ENCODE data around the gene DDC. TPM values are rescaled to one million over a fixed set of nuclear protein-coding genes. Genes with fewer than 3 reads are reported as not detected.
A peak's percentile ranks its signal among the peaks of the same experiment; 100 is the strongest.

The DDC gene
- total RNA-seq, 5 donors from 2014 or later (not counting 1 experiment from before 2014, with no cell fraction given) = not detected

DNA sequence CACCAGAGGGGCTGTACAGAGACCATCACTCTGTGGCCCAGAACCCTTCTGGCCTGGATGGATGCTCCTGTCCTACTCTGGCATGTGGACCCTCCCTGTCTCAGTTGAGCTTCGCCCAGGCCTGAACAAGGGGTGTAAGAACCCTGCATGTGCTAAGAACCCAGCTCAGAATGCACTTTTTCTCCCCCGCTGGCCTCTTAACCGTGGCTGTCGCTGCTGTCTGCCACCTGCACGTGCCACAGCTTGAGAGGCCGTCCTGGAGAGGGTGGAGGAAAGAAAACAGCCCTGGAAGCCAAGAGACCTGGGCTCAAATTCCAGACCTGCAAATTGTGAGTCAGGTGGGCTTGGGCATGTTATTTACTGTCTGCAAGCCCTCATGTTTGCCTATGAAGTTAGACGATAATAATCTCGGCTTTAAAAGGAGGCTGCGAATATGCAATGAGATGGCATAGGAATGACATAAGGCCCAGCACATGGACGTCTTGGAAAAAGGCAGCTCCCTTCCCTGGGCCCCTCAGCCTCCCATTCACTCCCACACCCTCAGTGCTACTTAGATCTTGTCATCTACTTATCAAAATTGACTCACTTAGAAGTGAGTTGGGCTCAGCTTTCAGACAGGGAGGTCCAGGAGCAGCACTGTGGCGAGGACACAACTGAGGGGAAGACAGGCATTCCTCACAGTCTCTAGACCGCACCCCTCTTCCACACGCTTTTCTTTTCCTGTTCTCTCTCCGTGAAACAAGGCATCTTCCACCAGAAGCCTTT, 146.5 kb downstream of the DDC start:
- ATAC-seq (replicated peaks in 1 of 4) (no peak), DNase-seq (no peak)
- H3K4me1 Mint-ChIP-seq = peaks cover 24 to 34% (median 25%) of the 10 kb centered on the region in 3 donors
- H3K4me3 ChIP-seq (ENCODE audit: control insufficient read depth in 1 of 2, extremely low read depth in 1 of 2, low read length in 1 of 2) = no peak overlapping the region
- H3K9me3 ChIP-seq = no peaks in the 10 kb centered on the region
- no peak overlapping the region for H3K27ac ChIP-seq (ENCODE audit: low read length)
- 84% methylated on average over 10 of the region's 14 CpGs for WGBS (ENCODE audit: insufficient coverage)
- no peaks in the 10 kb centered on the region for H3K27me3 Mint-ChIP-seq
- H3K27ac Mint-ChIP-seq = no peak overlapping the region
- H3K36me3 ChIP-seq (ENCODE audit: control insufficient read depth in 2 of 2, extremely low read depth in 1 of 2, insufficient read depth in 1 of 2, low read length in 1 of 2) = no peaks in the 10 kb centered on the region
- no peak overlapping the region for H3K4me3 Mint-ChIP-seq
- ChIA-PET CTCF (interaction anchor here (0.7 to 3.6 kb wide), 21 partner anchors 8 to 327 kb away, joined by 3 to 22 read pairs (median 4); partner anchors contain the start of gene ZPBP (in 1 of the 2)), POLR2A (interaction anchor here in 1 of 2 donors (0.6 kb wide), 1 partner anchor 63 kb away, joined by 3 read pairs; no protein-coding TSS in a partner anchor)
- H3K27me3 ChIP-seq (replicated peaks in 1 of 2; ENCODE audit: control insufficient read depth in 2 of 2, extremely low read depth in 1 of 2, insufficient read depth in 2 of 2, low read length in 1 of 2) = no peaks in the 10 kb centered on the region
- H3K9me3 Mint-ChIP-seq = no peaks in the 10 kb centered on the region
- no peaks in the 10 kb centered on the region for H3K36me3 Mint-ChIP-seq
- H3K4me1 ChIP-seq (ENCODE audit: control insufficient read depth in 1 of 2, extremely low read depth in 1 of 2, insufficient read depth in 2 of 2, low read length in 2 of 2) = peaks cover 8 to 18% of the 10 kb centered on the region in 2 experiments

DNA sequence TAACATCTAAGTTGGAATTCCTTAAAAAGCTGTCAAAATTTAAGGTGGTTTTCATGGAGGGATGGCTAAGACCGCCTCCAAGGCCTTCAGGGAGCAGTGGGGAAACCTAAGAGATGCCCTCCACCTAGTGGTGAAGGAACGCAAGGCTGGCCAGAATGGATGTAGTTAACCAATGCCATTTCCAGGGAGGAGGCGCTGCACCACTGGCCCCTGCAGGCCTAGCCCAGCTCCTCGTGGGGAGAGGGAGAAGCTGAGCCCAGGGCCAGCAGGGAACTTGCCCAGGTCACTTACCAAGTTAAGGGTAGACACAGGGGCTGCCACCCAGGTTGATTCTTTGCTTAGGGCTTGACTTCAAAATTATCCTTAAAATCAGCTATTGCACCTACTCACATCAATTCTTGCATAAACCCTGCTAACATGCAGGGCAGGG, 147.1 kb downstream of the DDC start:
- no peaks in the 10 kb centered on the region for H3K9me3 ChIP-seq
- Mint-ChIP-seq H3K36me3 (no peaks in the 10 kb centered on the region), H3K27me3 (no peaks in the 10 kb centered on the region), H3K4me1 (peaks cover 24 to 34% (median 25%) of the 10 kb centered on the region in 3 donors), H3K4me3 (no peak overlapping the region), H3K27ac (no peak overlapping the region), H3K9me3 (no peaks in the 10 kb centered on the region)
- ChIA-PET POLR2A (interaction anchor here in 1 of 2 donors (0.6 to 0.7 kb wide), 2 partner anchors 63 to 141 kb away, joined by 3 read pairs; no protein-coding TSS in a partner anchor), CTCF (interaction anchor here (0.6 to 2.8 kb wide), 24 partner anchors 8 to 327 kb away, joined by 3 to 22 read pairs (median 3); partner anchors contain the start of gene ZPBP (in 1 of the 2))
- no peaks in the 10 kb centered on the region for H3K27me3 ChIP-seq (replicated peaks in 1 of 2; ENCODE audit: control insufficient read depth in 2 of 2, extremely low read depth in 1 of 2, insufficient read depth in 2 of 2, low read length in 1 of 2)
- 22% methylated on average over 2 of the region's 4 CpGs for WGBS (ENCODE audit: insufficient coverage)
- no peaks in the 10 kb centered on the region for H3K36me3 ChIP-seq (ENCODE audit: control insufficient read depth in 2 of 2, extremely low read depth in 1 of 2, insufficient read depth in 1 of 2, low read length in 1 of 2)
- DNase-seq (peak; percentile 28 to 84 (median 56)), ATAC-seq (replicated peaks in 1 of 4) (peak; percentile 84 to 92 (median 90))
- H3K4me3 ChIP-seq (ENCODE audit: control insufficient read depth in 1 of 2, extremely low read depth in 1 of 2, low read length in 1 of 2) = no peak overlapping the region
- H3K27ac ChIP-seq (ENCODE audit: low read length) = no peak overlapping the region
- H3K4me1 ChIP-seq (ENCODE audit: control insufficient read depth in 1 of 2, extremely low read depth in 1 of 2, insufficient read depth in 2 of 2, low read length in 2 of 2) = peaks cover 8 to 18% of the 10 kb centered on the region in 2 experiments

DNA sequence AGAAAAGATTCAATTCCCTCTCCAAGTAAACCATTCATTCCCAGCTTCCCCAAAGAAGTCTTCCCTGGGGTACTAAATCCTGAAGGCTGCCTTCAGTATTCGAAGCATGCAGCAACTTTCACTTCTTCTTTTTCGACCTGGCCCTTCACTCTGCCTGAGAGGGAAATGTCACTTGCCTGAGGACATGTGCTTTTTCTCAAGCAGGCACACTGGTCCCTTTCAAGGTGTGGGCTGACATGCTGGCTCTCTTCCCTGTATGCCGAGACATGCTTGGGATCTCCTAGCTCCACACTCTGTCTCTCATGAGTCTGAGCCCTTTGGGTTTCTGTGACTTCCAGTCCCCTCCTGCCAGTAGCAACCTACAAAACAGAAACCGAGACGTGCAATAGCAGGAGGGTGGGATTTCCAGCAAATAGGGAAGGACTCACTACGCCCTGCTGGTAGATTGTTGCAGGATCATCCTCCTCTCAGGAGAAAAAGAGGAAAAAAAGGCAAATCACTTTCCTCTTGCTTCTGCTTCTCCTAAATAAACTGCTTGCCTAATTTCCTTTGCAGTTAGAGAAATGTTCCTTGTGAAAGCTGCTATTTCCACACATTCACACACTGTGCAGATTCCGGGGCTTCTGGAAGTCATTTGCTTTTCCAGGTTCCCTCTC, 148.6 kb downstream of the DDC start:
- Mint-ChIP-seq H3K27me3 (no peaks in the 10 kb centered on the region), H3K4me3 (peak overlapping the region; percentile 45 to 83 (median 51)), H3K27ac (peak overlapping the region; percentile 84 to 89), H3K4me1 (peaks cover 24 to 39% (median 25%) of the 10 kb centered on the region in 3 donors), H3K9me3 (no peaks in the 10 kb centered on the region), H3K36me3 (no peaks in the 10 kb centered on the region)
- Histone ChIP-seq H3K4me3 (ENCODE audit: control insufficient read depth in 1 of 2, extremely low read depth in 1 of 2, low read length in 1 of 2) (no peak overlapping the region), H3K27ac (ENCODE audit: low read length) (no peak overlapping the region), H3K36me3 (ENCODE audit: control insufficient read depth in 2 of 2, extremely low read depth in 1 of 2, insufficient read depth in 1 of 2, low read length in 1 of 2) (no peaks in the 10 kb centered on the region), H3K4me1 (ENCODE audit: control insufficient read depth in 1 of 2, extremely low read depth in 1 of 2, insufficient read depth in 2 of 2, low read length in 2 of 2) (peaks cover 8 to 18% of the 10 kb centered on the region in 2 experiments), H3K27me3 (replicated peaks in 1 of 2; ENCODE audit: control insufficient read depth in 2 of 2, extremely low read depth in 1 of 2, insufficient read depth in 2 of 2, low read length in 1 of 2) (no peaks in the 10 kb centered on the region), H3K9me3 (no peaks in the 10 kb centered on the region)
- POLR2A ChIA-PET = interaction anchor here in 1 of 2 donors (0.6 kb wide), 1 partner anchor 32 kb away, joined by 3 read pairs; no protein-coding TSS in a partner anchor
- ATAC-seq (replicated peaks in 1 of 4) (no peak), DNase-seq (no peak)
- CTCF ChIA-PET = interaction anchor here (0.7 to 2.4 kb wide), 6 partner anchors 10 to 746 kb away, joined by 3 to 22 read pairs (median 4); no protein-coding TSS in a partner anchor
- WGBS (ENCODE audit: insufficient coverage) = 70% methylated on average over 3 of the region's 7 CpGs

DNA sequence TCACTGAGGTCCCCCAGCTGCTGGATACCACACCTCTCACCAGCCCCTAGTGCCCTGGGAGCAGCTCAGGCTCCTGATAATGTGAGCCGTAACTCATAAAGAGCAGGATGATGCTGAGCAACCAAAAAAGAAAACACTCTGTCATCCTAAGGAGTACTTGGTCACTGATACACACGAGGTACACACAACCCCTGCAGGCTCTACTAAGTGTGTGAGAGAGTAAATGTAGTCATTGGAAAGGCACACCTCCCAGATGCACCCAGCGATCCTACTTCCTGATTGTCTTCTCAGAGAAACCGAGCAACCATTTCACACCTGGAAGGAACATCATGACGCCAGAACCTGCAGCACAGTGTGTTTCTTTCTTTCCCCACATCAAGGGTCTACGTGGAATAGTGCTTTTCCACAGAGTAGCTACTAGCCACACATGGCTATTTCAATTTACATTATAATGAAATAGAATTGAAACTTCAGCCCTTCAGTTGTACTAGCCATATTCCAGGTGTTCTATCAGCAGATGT, 149.3 kb downstream of the DDC start:
- CTCF ChIA-PET = interaction anchor here in 1 of 2 donors (0.6 to 1.1 kb wide), 4 partner anchors 26 to 747 kb away, joined by 3 to 4 read pairs (median 3); no protein-coding TSS in a partner anchor
- H3K4me1 ChIP-seq (ENCODE audit: control insufficient read depth in 1 of 2, extremely low read depth in 1 of 2, insufficient read depth in 2 of 2, low read length in 2 of 2) = peaks cover 8 to 22% of the 10 kb centered on the region in 2 experiments
- DNase-seq (no peak), ATAC-seq (replicated peaks in 1 of 4) (peak in 2 of 4 experiments; percentile 5 to 66)
- H3K36me3 ChIP-seq (ENCODE audit: control insufficient read depth in 2 of 2, extremely low read depth in 1 of 2, insufficient read depth in 1 of 2, low read length in 1 of 2) = no peaks in the 10 kb centered on the region
- Mint-ChIP-seq H3K27ac (peak overlapping the region; percentile 84 to 89), H3K9me3 (no peaks in the 10 kb centered on the region), H3K4me3 (peak overlapping the region; percentile 31 to 83 (median 45)), H3K27me3 (no peaks in the 10 kb centered on the region), H3K4me1 (peaks cover 29 to 47% (median 31%) of the 10 kb centered on the region in 3 donors), H3K36me3 (no peaks in the 10 kb centered on the region)
- H3K4me3 ChIP-seq (ENCODE audit: control insufficient read depth in 1 of 2, extremely low read depth in 1 of 2, low read length in 1 of 2) = no peak overlapping the region
- no peaks in the 10 kb centered on the region for H3K9me3 ChIP-seq
- H3K27me3 ChIP-seq (replicated peaks in 1 of 2; ENCODE audit: control insufficient read depth in 2 of 2, extremely low read depth in 1 of 2, insufficient read depth in 2 of 2, low read length in 1 of 2) = no peaks in the 10 kb centered on the region
- POLR2A ChIA-PET = interaction anchor here in 1 of 2 donors (0.6 kb wide), 1 partner anchor 31 kb away, joined by 3 read pairs; no protein-coding TSS in a partner anchor
- no peak overlapping the region for H3K27ac ChIP-seq (ENCODE audit: low read length)
- WGBS (ENCODE audit: insufficient coverage) = 40% methylated on average over 1 of the region's 6 CpGs

DNA sequence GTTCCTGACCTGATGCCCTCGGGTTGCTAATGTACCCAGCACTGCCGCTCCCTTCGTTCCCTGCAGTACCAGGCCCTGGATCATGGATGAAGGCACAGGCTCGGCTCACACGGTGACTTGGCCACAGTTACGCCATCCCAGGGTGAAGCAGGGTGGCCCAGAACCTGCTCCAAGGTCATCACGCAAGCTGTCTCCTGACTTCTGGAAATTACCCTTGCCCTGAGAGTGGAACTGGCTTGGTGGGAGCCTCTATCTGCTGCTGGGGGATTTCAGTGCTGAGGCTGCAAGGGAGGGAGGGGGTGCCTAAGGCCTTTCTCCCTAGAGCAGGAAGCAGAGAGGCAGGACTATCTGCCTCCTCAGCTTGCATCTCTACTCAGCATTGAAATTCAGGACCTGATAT, 151.6 kb downstream of the DDC start:
- CTCF ChIA-PET = no interaction called here
- POLR2A ChIA-PET = no interaction called here
- 95% methylated on average over 6 of the region's 7 CpGs for WGBS (ENCODE audit: insufficient coverage)
- Mint-ChIP-seq H3K27me3 (no peaks in the 10 kb centered on the region), H3K4me1 (peaks cover 51 to 69% (median 53%) of the 10 kb centered on the region in 3 donors), H3K9me3 (no peaks in the 10 kb centered on the region), H3K4me3 (no peak overlapping the region), H3K36me3 (no peaks in the 10 kb centered on the region), H3K27ac (no peak overlapping the region)
- Histone ChIP-seq H3K4me3 (ENCODE audit: control insufficient read depth in 1 of 2, extremely low read depth in 1 of 2, low read length in 1 of 2) (no peak overlapping the region), H3K27me3 (replicated peaks in 1 of 2; ENCODE audit: control insufficient read depth in 2 of 2, extremely low read depth in 1 of 2, insufficient read depth in 2 of 2, low read length in 1 of 2) (no peaks in the 10 kb centered on the region), H3K9me3 (no peaks in the 10 kb centered on the region), H3K36me3 (ENCODE audit: control insufficient read depth in 2 of 2, extremely low read depth in 1 of 2, insufficient read depth in 1 of 2, low read length in 1 of 2) (no peaks in the 10 kb centered on the region), H3K27ac (ENCODE audit: low read length) (no peak overlapping the region), H3K4me1 (ENCODE audit: control insufficient read depth in 1 of 2, extremely low read depth in 1 of 2, insufficient read depth in 2 of 2, low read length in 2 of 2) (peaks cover 14 to 37% of the 10 kb centered on the region in 2 experiments)
- no peak for ATAC-seq (replicated peaks in 1 of 4)
- no peak for DNase-seq

DNA sequence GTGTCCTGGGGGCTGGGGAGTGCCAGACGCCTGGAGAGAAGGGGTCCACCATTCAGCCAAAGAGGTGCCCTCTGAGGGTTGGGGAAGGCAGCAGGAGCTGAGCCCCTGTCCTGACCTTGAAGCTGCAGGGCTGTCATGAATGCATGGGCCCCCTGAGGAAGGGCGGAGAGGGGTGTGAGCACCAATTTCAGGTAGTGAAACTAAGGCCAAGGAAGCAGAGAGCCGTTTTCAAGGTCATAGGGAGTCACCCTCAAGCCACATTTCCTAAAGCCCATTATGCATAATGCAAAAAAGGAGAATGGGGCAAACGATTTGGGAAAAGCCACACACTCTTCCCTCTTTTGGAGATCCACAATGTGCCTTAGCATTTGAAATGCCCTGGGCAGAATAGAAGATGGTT, 152.2 kb downstream of the DDC start:
- Histone ChIP-seq H3K27ac (ENCODE audit: low read length) (no peak overlapping the region), H3K27me3 (replicated peaks in 1 of 2; ENCODE audit: control insufficient read depth in 2 of 2, extremely low read depth in 1 of 2, insufficient read depth in 2 of 2, low read length in 1 of 2) (no peaks in the 10 kb centered on the region), H3K4me1 (ENCODE audit: control insufficient read depth in 1 of 2, extremely low read depth in 1 of 2, insufficient read depth in 2 of 2, low read length in 2 of 2) (peaks cover 14 to 34% of the 10 kb centered on the region in 2 experiments), H3K36me3 (ENCODE audit: control insufficient read depth in 2 of 2, extremely low read depth in 1 of 2, insufficient read depth in 1 of 2, low read length in 1 of 2) (peaks cover 0 to 2% of the 10 kb centered on the region in 2 donors), H3K4me3 (ENCODE audit: control insufficient read depth in 1 of 2, extremely low read depth in 1 of 2, low read length in 1 of 2) (no peak overlapping the region), H3K9me3 (no peaks in the 10 kb centered on the region)
- no peak overlapping the region for H3K4me3 Mint-ChIP-seq
- H3K4me1 Mint-ChIP-seq = peaks cover 56 to 71% (median 59%) of the 10 kb centered on the region in 3 donors
- H3K27ac Mint-ChIP-seq = peak overlapping the region in 1 of 2 donors; percentile 41
- ChIA-PET CTCF (no interaction called here), POLR2A (no interaction called here)
- no peaks in the 10 kb centered on the region for H3K9me3 Mint-ChIP-seq
- WGBS (ENCODE audit: insufficient coverage) = 90% methylated on average over 2 of the region's 4 CpGs
- ATAC-seq (replicated peaks in 1 of 4) (no peak), DNase-seq (no peak)
- H3K27me3 Mint-ChIP-seq = no peaks in the 10 kb centered on the region
- no peaks in the 10 kb centered on the region for H3K36me3 Mint-ChIP-seq

Data from T-cell (primary cell).